OCI-LY1 (cell line): Measurements from ENCODE around the gene ERG.

Source experiments
- EZH2 ChIP-seq: fragments of 200-600 bp; sonication (generic), shearing (Covaris generic); IDR thresholded peaks from 2 replicates; pipeline ENCODE4 v1.8.0; 2017; ENCODE audit warnings: borderline replicate concordance, mixed run types, mild to moderate bottlenecking, antibody characterized with exemption, low read length, moderate library complexity, mixed read lengths
- TF ChIP-seq, protein P1 (sequence below): fragments of 200-600 bp; sonication (generic), shearing (Covaris generic); IDR thresholded peaks from 2 replicates; pipeline ENCODE4 v1.5.1; 2017; ENCODE audit warnings: mild to moderate bottlenecking, antibody characterized with exemption, low read length, moderate library complexity, mixed read lengths

- TF ChIP-seq, protein P1, sequence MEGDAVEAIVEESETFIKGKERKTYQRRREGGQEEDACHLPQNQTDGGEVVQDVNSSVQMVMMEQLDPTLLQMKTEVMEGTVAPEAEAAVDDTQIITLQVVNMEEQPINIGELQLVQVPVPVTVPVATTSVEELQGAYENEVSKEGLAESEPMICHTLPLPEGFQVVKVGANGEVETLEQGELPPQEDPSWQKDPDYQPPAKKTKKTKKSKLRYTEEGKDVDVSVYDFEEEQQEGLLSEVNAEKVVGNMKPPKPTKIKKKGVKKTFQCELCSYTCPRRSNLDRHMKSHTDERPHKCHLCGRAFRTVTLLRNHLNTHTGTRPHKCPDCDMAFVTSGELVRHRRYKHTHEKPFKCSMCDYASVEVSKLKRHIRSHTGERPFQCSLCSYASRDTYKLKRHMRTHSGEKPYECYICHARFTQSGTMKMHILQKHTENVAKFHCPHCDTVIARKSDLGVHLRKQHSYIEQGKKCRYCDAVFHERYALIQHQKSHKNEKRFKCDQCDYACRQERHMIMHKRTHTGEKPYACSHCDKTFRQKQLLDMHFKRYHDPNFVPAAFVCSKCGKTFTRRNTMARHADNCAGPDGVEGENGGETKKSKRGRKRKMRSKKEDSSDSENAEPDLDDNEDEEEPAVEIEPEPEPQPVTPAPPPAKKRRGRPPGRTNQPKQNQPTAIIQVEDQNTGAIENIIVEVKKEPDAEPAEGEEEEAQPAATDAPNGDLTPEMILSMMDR, result no peak
- TF ChIP-seq EZH2, result no peak
Measured at GRCh38 chr21:38503583-38503982, 5.3 kb upstream of the ERG start.
